PFSK-1 (cell line): ENCODE measurements around the gene SPACA5. TPM values are rescaled to one million over a fixed set of nuclear protein-coding genes. Genes with fewer than 3 reads are reported as not detected.
A peak's percentile ranks its signal among the peaks of the same experiment; 100 is the strongest.
"Not testable (repeated sequence)": the region's sequence is repeated elsewhere in the genome, so short reads cannot be mapped to it uniquely, and the experiment has no call there.

ENCODE experiments used
- FOXP2 ChIP-seq: optimal IDR thresholded peaks from 2 replicates; pipeline ENCODE3; 2011; ENCODE audit warnings: borderline replicate concordance, control low read depth, inconsistent platforms; ENCODE audit not compliant: insufficient read depth; ENCODE audit errors: extremely low read length, extremely low read depth
- POLR2AphosphoS5 ChIP-seq: IDR thresholded peaks from 2 replicates; pipeline ENCODE4 v1.6.1; 2012; ENCODE audit warnings: low read depth, mild to moderate bottlenecking, control low read depth, low read length, moderate library complexity
- REST ChIP-seq, 2 experiments: IDR thresholded peaks; 2 replicates each; pipeline versions ENCODE4 v1.6.1 to v1.8.0; 2011 to 2012; ENCODE audit warnings: low read depth in 2 of 2, low read length in 2 of 2, control low read depth in 1 of 2, inconsistent platforms in 1 of 2, mild to moderate bottlenecking in 1 of 2, moderate library complexity in 1 of 2; ENCODE audit not compliant: insufficient read depth in 1 of 2
- SIN3A ChIP-seq: IDR thresholded peaks from 2 replicates; pipeline ENCODE4 v1.6.1; 2012; ENCODE audit warnings: mild to moderate bottlenecking, low read length, moderate library complexity, borderline replicate concordance; ENCODE audit not compliant: insufficient read depth
- TAF1 ChIP-seq: IDR thresholded peaks from 2 replicates; pipeline ENCODE4 v1.6.1; 2012; ENCODE audit warnings: low read length, control low read depth, borderline replicate concordance; ENCODE audit not compliant: insufficient read depth
- polyA plus RNA-seq: library from polyadenylated mRNA; unstranded; fragments of >200 nt; gene quantifications from one replicate; pipeline ENCODE4 v1.2.1, GENCODE V29; 2012; ENCODE audit warnings: low read depth, missing spikeins; ENCODE audit not compliant: insufficient read length

The SPACA5 gene
- polyA plus RNA-seq: 1.2 TPM

DNA sequence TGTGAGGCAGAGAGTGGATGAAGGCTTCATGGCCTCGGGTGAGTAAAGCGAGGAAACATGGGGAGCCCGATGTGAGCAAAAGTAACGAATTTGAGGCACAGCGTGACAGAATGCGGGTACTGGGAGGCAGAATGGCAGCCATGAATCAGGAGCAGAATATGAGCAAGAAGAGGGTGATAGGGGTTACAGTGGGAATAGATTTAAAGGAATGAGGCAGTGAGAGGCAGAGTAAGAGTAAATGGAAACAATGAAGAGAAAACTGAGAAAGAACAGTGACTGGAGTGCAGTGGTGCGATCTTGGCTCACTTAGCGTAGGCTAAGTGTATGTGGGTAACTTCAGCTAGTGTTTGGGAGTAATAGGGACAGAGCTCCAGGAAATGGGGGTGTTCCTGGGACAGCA is at the start of gene SPACA5:
Gene SPACA5, plus strand, starts transcription at position 301 of the 400 bp plus-strand sequence. CDS start 815 bp downstream, outside the sequence.
- not testable (repeated sequence) for TF ChIP-seq REST (IDR thresholded peaks at IDR 0.05; ENCODE audit: insufficient read depth in 1 of 2, low read depth in 2 of 2, low read length in 2 of 2); POLR2AphosphoS5; FOXP2

DNA sequence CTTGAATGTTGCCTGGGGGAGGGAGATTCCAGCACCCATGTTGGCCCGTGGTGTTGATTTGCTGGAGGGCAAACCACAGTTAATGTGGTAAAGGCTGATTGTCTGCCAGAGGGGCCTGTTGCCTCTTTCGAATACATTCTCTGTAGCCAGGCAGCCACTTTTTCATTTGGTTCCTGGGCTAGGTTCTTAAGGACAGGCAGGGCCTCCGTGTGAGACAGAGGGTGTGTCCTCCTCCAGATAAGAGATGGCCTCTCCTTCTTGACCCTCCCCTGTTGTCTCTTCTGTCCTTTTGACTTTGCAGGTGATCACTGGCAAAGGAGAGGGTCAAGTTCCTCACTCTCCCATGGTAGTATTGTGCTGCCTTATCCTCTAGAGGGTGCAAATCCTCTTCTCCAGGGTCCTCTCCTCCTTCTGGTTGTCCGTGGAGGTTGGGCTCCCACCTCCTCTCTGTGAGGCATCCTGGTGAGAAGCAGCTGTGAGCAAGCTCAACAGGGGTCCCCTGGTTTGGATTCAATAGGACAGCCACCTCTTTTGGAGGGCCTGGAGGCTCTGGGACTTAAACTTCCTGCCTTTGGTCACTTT is 47.9 kb upstream of the SPACA5 start:
- TF ChIP-seq TAF1 (no peak), POLR2AphosphoS5 (no peak), FOXP2 (no peak), SIN3A (no peak), REST (IDR thresholded peaks at IDR 0.05; ENCODE audit: insufficient read depth in 1 of 2, low read depth in 2 of 2, low read length in 2 of 2) (no peak)

- no peak for TF ChIP-seq TAF1
- no peak for TF ChIP-seq SIN3A
- no peak for TF ChIP-seq FOXP2
- TF ChIP-seq POLR2AphosphoS5: no peak
- no peak for TF ChIP-seq REST (IDR thresholded peaks at IDR 0.05; ENCODE audit: insufficient read depth in 1 of 2, low read depth in 2 of 2, low read length in 2 of 2)
Observed at GRCh38 chrX:47960406-47960805, 46.4 kb upstream of the SPACA5 start.

- peak; percentile 59; the same call in 1 of the 2 replicates for TF ChIP-seq POLR2AphosphoS5
- TF ChIP-seq SIN3A: no peak
Observed at GRCh38 chrX:47973235-47973634, 33.6 kb upstream of the SPACA5 start.

DNA sequence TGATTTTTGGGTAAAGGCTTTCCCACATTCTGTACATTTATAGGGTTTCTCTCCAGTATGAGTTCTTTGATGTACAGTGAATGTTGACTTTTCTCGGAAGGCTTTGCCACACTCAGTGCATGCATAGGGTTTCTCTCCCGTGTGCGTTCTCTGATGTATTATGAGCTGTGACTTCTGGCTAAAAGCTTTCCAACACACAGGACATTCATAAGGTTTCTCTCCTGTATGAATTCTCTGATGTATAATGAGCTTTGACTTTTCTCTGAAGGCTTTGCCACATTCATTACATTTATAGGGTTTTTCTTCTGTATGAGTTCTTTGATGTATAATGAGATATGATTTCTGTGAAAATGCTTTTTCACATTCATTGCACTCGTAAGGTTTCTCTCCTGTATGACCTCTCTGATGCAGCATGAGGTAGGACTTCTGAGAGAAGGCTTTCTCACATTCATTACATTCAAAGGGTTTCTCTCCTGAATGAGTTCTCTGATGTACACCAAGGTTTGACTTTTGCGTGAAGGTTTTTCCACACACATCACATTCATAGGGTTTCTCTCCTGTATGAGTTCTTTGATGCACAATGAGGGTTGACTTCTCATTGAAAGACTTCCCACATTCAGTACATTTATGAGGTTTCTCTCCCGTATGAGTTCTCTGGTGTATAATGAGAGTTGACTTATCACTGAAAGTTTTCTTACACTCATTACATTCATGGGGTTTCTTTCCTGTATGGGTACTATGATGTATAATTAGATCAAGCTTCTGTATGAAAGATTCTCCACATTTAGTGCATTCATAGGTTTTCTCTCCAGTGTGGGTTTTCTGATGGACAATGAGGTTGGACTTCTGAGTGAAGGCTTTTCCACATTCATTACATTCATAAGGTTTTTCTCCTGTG is 30.3 kb upstream of the SPACA5 start:
- TF ChIP-seq SIN3A (no peak), FOXP2 (no peak), POLR2AphosphoS5 (no peak), TAF1 (no peak), REST (IDR thresholded peaks at IDR 0.05; ENCODE audit: insufficient read depth in 1 of 2, low read depth in 2 of 2, low read length in 2 of 2) (no peak)
